ENCODE measurements around the gene MLLT3. TPM values are rescaled to one million over a fixed set of nuclear protein-coding genes. Genes with fewer than 3 reads are reported as not detected.

The MLLT3 gene
- total RNA-seq, 2 experiments from 2014 or later: 112 to 114 TPM

- ATAC-seq: no peak
- H3K27ac Mint-ChIP-seq: peak overlapping the region; percentile 35
- peak overlapping the region; percentile 27 for H3K4me3 Mint-ChIP-seq
- POLR2A ChIA-PET: interaction anchor here (0.8 kb wide), 1 partner anchor 93 kb away, joined by 3 read pairs; the partner anchor contains the start of gene MLLT3
- peaks cover 64% of the 10 kb centered on the region for H3K4me1 Mint-ChIP-seq (ENCODE audit: low read depth)
- H3K9me3 Mint-ChIP-seq (ENCODE audit: insufficient read depth): no peaks in the 10 kb centered on the region
- CTCF ChIA-PET: interaction anchor here (0.9 to 1.2 kb wide), 3 partner anchors 22 to 411 kb away, joined by 3 to 4 read pairs (median 3); partner anchors contain the start of gene MLLT3
- peaks cover 55% of the 10 kb centered on the region for H3K36me3 Mint-ChIP-seq (ENCODE audit: low read depth)
- no peak for DNase-seq
- H3K27me3 Mint-ChIP-seq (ENCODE audit: low read depth): no peaks in the 10 kb centered on the region
Measured at GRCh38 chr9:20529837-20530236, 92.5 kb downstream of the MLLT3 start.

- Mint-ChIP-seq H3K27me3 (ENCODE audit: low read depth) (no peaks in the 10 kb centered on the region), H3K36me3 (ENCODE audit: low read depth) (peaks cover 55% of the 10 kb centered on the region), H3K27ac (peak overlapping the region; percentile 77), H3K9me3 (ENCODE audit: insufficient read depth) (no peaks in the 10 kb centered on the region), H3K4me1 (ENCODE audit: low read depth) (peaks cover 75% of the 10 kb centered on the region), H3K4me3 (peak overlapping the region; percentile 18)
- CTCF ChIA-PET: interaction anchor here (1.8 kb wide), 1 partner anchor 90 kb away, joined by 4 read pairs; no protein-coding TSS in a partner anchor
- ATAC-seq (peak; percentile 62), DNase-seq (peak; percentile 29)
- POLR2A ChIA-PET: no interaction called here
Measured at GRCh38 chr9:20528253-20528652, 94.0 kb downstream of the MLLT3 start.

GRCh38 chr9:20526500-20527319, 95.6 kb downstream of the MLLT3 start:
- peak; percentile 10 for ATAC-seq
- H3K4me3 Mint-ChIP-seq: no peak overlapping the region
- CTCF ChIA-PET: interaction anchor here (1.0 to 1.8 kb wide), 4 partner anchors 20 to 170 kb away, joined by 3 to 4 read pairs (median 3); no protein-coding TSS in a partner anchor

GRCh38 chr9:20524776-20525175, 97.5 kb downstream of the MLLT3 start:
- DNase-seq (no peak), ATAC-seq (no peak)
- ChIA-PET POLR2A (no interaction called here), CTCF (interaction anchor here (0.6 to 1.5 kb wide), 9 partner anchors 9 to 164 kb away, joined by 3 to 5 read pairs (median 3); no protein-coding TSS in a partner anchor)
- Mint-ChIP-seq H3K4me1 (ENCODE audit: low read depth) (peaks cover 81% of the 10 kb centered on the region), H3K9me3 (ENCODE audit: insufficient read depth) (no peaks in the 10 kb centered on the region), H3K36me3 (ENCODE audit: low read depth) (peaks cover 52% of the 10 kb centered on the region), H3K27me3 (ENCODE audit: low read depth) (no peaks in the 10 kb centered on the region), H3K4me3 (no peak overlapping the region), H3K27ac (no peak overlapping the region)

More at GRCh38 chr9:20526500-20527319, 95.6 kb downstream of the MLLT3 start:
- Mint-ChIP-seq H3K27me3 (ENCODE audit: low read depth) (no peaks in the 10 kb centered on the region), H3K9me3 (ENCODE audit: insufficient read depth) (no peaks in the 10 kb centered on the region), H3K27ac (peak overlapping the region; percentile 1), H3K36me3 (ENCODE audit: low read depth) (peaks cover 56% of the 10 kb centered on the region), H3K4me1 (ENCODE audit: low read depth) (peaks cover 83% of the 10 kb centered on the region)
- POLR2A ChIA-PET: interaction anchor here (0.6 kb wide), 1 partner anchor 589 kb away, joined by 3 read pairs; no protein-coding TSS in a partner anchor
- DNase-seq: no peak

- peaks cover 71% of the 10 kb centered on the region for H3K4me1 Mint-ChIP-seq (ENCODE audit: low read depth)
- no peak overlapping the region for H3K4me3 Mint-ChIP-seq
- CTCF ChIA-PET: no interaction called here
- POLR2A ChIA-PET: no interaction called here
- no peak for DNase-seq
- no peaks in the 10 kb centered on the region for H3K27me3 Mint-ChIP-seq (ENCODE audit: low read depth)
- H3K27ac Mint-ChIP-seq: no peak overlapping the region
- no peaks in the 10 kb centered on the region for H3K9me3 Mint-ChIP-seq (ENCODE audit: insufficient read depth)
- peaks cover 65% of the 10 kb centered on the region for H3K36me3 Mint-ChIP-seq (ENCODE audit: low read depth)
- ATAC-seq: no peak
Measured at GRCh38 chr9:20518737-20519136, 103.6 kb downstream of the MLLT3 start.

GRCh38 chr9:20513126-20513913, 109.0 kb downstream of the MLLT3 start:
- DNase-seq (no peak), ATAC-seq (no peak)
- Mint-ChIP-seq H3K27me3 (ENCODE audit: low read depth) (no peaks in the 10 kb centered on the region), H3K9me3 (ENCODE audit: insufficient read depth) (peaks cover 12% of the 10 kb centered on the region), H3K4me3 (no peak overlapping the region), H3K4me1 (ENCODE audit: low read depth) (peaks cover 82% of the 10 kb centered on the region), H3K27ac (peak overlapping the region; percentile 77), H3K36me3 (ENCODE audit: low read depth) (peaks cover 69% of the 10 kb centered on the region)
- POLR2A ChIA-PET: interaction anchor here (0.9 to 1.2 kb wide), 3 partner anchors 7 to 110 kb away, joined by 3 to 5 read pairs (median 4); partner anchors contain the start of gene MLLT3
- CTCF ChIA-PET: interaction anchor here (1.0 to 2.1 kb wide), 2 partner anchors 40 to 45 kb away, joined by 3 to 5 read pairs; no protein-coding TSS in a partner anchor

- ChIA-PET CTCF (interaction anchor here (1.0 to 2.1 kb wide), 2 partner anchors 41 to 44 kb away, joined by 3 to 5 read pairs; no protein-coding TSS in a partner anchor), POLR2A (interaction anchor here (0.9 to 1.2 kb wide), 3 partner anchors 8 to 110 kb away, joined by 3 to 5 read pairs (median 4); partner anchors contain the start of gene MLLT3)
- Mint-ChIP-seq H3K27ac (peak overlapping the region; percentile 77), H3K4me3 (no peak overlapping the region), H3K4me1 (ENCODE audit: low read depth) (peaks cover 86% of the 10 kb centered on the region), H3K9me3 (ENCODE audit: insufficient read depth) (peaks cover 12% of the 10 kb centered on the region), H3K27me3 (ENCODE audit: low read depth) (no peaks in the 10 kb centered on the region), H3K36me3 (ENCODE audit: low read depth) (peaks cover 69% of the 10 kb centered on the region)
- ATAC-seq (peak; percentile 24), DNase-seq (no peak)
Measured at GRCh38 chr9:20512636-20513035, 109.7 kb downstream of the MLLT3 start.

- Mint-ChIP-seq H3K27ac (peak overlapping the region; percentile 77), H3K4me1 (ENCODE audit: low read depth) (peaks cover 86% of the 10 kb centered on the region), H3K9me3 (ENCODE audit: insufficient read depth) (peaks cover 12% of the 10 kb centered on the region), H3K27me3 (ENCODE audit: low read depth) (no peaks in the 10 kb centered on the region), H3K36me3 (ENCODE audit: low read depth) (peaks cover 63% of the 10 kb centered on the region), H3K4me3 (no peak overlapping the region)
- no peak for ATAC-seq
- no peak for DNase-seq
- CTCF ChIA-PET: interaction anchor here (1.0 to 2.1 kb wide), 2 partner anchors 41 to 44 kb away, joined by 3 to 5 read pairs; no protein-coding TSS in a partner anchor
- POLR2A ChIA-PET: interaction anchor here (0.9 to 1.2 kb wide), 3 partner anchors 9 to 111 kb away, joined by 3 to 5 read pairs (median 4); partner anchors contain the start of gene MLLT3
Measured at GRCh38 chr9:20512106-20512505, 110.2 kb downstream of the MLLT3 start.

- ChIA-PET CTCF (interaction anchor here (0.8 to 2.1 kb wide), 2 partner anchors 12 to 42 kb away, joined by 3 to 5 read pairs; no protein-coding TSS in a partner anchor), POLR2A (interaction anchor here (1.2 kb wide), 1 partner anchor 44 kb away, joined by 5 read pairs; no protein-coding TSS in a partner anchor)
- ATAC-seq (no peak), DNase-seq (no peak)
- Mint-ChIP-seq H3K9me3 (ENCODE audit: insufficient read depth) (peaks cover 12% of the 10 kb centered on the region), H3K36me3 (ENCODE audit: low read depth) (peaks cover 62% of the 10 kb centered on the region), H3K27me3 (ENCODE audit: low read depth) (no peaks in the 10 kb centered on the region), H3K27ac (peak overlapping the region; percentile 77), H3K4me3 (no peak overlapping the region), H3K4me1 (ENCODE audit: low read depth) (peaks cover 90% of the 10 kb centered on the region)
Measured at GRCh38 chr9:20511686-20512085, 110.6 kb downstream of the MLLT3 start.

- ChIA-PET POLR2A (no interaction called here), CTCF (no interaction called here)
- no peak overlapping the region for H3K4me3 Mint-ChIP-seq
- peaks cover 89% of the 10 kb centered on the region for H3K4me1 Mint-ChIP-seq (ENCODE audit: low read depth)
- DNase-seq: no peak
- H3K27ac Mint-ChIP-seq: no peak overlapping the region
- peaks cover 55% of the 10 kb centered on the region for H3K36me3 Mint-ChIP-seq (ENCODE audit: low read depth)
- no peaks in the 10 kb centered on the region for H3K27me3 Mint-ChIP-seq (ENCODE audit: low read depth)
- no peak for ATAC-seq
- peaks cover 12% of the 10 kb centered on the region for H3K9me3 Mint-ChIP-seq (ENCODE audit: insufficient read depth)
Measured at GRCh38 chr9:20509466-20509865, 112.8 kb downstream of the MLLT3 start.

- Mint-ChIP-seq H3K27ac (peak overlapping the region; percentile 48), H3K36me3 (ENCODE audit: low read depth) (peaks cover 55% of the 10 kb centered on the region), H3K27me3 (ENCODE audit: low read depth) (no peaks in the 10 kb centered on the region), H3K9me3 (ENCODE audit: insufficient read depth) (peaks cover 12% of the 10 kb centered on the region), H3K4me3 (peak overlapping the region; percentile 8), H3K4me1 (ENCODE audit: low read depth) (peaks cover 88% of the 10 kb centered on the region)
- DNase-seq: no peak
- ChIA-PET CTCF (no interaction called here), POLR2A (no interaction called here)
- ATAC-seq: peak; percentile 62
Measured at GRCh38 chr9:20508242-20508641, 114.1 kb downstream of the MLLT3 start.
